GM21723 (cell line): ENCODE measurements around the gene CLMP.
"Not testable (repeated sequence)": the region's sequence is repeated elsewhere in the genome, so short reads cannot be mapped to it uniquely, and the experiment has no call there.

Experiments
- ATAC-seq: cut with Tn5 transposase; IDR thresholded peaks from one replicate; pipeline ENCODE4 v1.9.1; 2021; ENCODE audit warnings: mild to moderate bottlenecking, moderate library complexity; ENCODE audit not compliant: unreplicated experiment

The CLMP gene

DNA sequence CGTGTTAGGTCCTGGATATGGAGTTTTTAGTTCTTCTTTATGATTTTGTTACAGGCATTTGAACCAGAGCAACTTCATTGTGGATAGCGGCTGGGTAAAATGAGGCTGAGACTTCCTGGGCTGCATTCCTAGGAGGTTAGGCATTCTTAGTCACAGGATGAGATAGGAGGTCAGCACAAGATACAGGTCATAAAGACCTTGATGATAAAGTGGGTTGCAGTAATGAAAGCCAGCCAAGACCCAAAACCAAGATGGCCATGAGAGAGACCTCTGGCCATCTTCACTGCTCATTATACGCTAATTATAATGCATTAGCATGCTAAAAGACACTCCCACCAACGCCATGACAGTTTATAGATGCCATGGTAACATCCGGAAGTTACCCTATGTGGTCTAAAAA is 23.4 kb upstream of the CLMP start:
- no peak for ATAC-seq

DNA sequence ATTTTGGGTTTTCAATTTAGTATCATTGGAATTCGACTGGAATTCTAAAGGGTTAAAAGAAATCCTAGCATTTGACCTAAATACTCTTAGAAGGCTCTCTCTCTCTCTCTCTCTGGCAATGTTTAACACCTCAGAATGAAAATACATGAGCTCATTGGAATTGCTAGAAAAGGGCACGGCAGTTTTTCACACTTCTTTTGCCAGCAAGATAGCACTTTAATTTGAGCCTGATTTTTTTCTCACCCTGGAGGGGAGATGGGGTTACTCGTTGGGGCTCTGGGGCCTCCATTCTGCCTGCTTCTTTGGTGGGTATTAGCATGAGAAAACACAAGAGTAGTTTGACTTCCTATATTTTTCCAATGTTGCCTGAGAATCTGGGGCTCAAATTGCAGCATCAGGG is 22.8 kb upstream of the CLMP start:
- ATAC-seq = no peak

DNA sequence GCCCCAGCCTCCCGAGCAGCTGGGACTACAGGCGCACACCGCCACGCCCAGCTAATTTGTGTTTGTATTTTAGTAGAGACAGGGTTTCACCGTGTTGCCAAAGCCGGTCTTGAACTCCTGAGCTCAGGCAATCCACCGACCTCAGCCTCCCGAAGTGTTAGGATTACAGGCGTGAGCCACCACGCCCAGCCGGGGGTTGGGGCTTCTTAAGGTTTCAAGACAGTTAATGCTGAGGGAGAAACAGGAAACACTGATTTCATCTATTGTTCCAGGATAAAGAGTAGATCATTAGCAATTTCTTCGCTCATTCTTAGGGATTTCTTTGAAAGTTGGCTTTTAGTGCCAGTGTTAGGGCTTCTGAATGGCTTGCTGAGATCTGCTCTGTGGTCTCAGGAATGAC is 21.2 kb upstream of the CLMP start:
- no peak for ATAC-seq

DNA sequence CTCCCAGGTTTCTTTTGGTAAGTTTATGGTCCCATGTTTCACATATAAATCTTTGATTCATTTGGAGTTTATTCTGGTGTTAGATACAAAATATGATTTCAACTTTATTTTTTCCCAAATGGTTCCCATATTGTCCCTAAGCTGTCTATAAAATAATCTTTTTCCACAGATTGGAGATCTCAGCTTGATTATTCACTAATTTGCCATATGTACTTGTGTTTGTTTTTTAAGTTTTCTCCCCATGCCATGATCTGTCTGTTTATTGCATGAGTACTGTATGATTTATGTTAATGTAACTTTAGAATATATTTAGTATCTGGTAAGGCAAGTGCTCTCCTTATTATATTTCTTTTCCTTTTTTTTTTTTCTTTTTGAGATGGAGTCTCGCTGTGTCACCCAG is 19.9 kb upstream of the CLMP start:
- no peak for ATAC-seq

DNA sequence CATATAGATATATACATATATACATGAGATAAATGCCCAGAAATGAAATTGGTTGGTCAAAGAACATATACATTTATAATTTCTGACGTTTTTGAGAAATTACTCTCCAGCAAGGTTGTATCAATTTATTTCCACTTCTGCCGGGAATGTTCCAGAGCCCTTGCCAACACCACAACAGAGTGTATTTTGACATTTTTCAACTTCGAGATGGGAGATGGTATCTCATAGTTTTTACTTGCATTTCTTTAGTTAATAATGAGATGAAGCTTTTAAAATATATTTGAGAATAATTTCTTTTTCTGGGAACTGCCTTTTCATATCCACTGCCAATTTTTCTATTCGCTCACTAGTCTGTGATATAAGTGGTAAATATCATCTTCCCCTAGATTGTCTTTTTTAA is 19.3 kb upstream of the CLMP start:
- ATAC-seq = no peak

DNA sequence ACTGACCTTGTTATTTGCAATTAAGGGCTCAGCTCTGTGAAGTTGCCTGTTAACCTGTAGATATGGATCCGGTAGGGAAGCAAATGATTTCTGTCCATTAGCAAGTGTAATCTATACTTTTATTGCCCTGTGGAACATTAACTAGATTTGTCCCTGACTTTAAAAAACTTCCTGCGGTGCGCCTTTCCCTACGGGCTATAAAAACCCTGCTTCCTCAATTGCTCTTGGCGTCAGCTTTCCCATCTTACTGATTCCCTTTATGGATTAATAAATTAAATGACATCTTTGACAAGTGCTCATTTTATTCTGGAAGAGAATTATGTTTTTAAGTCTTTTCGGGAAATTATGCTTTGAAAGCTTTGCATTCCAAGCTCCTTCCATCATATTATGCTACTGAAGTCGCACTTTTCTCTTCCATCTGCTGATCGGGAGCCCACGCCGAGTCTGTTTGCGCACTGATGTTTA is 18.3 kb upstream of the CLMP start:
- ATAC-seq = no peak

DNA sequence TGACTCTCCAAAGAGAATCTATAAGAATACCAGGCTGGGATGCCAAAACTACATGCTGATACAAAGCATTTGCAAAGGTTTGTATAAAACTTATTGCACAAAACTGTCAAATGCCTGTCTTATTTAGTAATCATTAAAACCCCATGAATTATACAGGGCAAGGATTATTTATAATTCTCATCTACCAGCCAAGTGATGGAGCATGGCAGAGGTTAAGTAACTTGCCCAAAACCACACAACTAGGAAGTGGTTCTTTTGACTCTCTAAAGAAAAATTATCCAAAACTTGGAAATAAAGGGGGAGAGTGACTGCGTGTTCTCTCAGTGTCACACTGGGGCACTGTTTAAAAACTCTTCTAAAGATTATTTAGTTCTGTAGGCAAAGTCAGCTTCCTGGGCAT is 17.4 kb upstream of the CLMP start:
- ATAC-seq = no peak

DNA sequence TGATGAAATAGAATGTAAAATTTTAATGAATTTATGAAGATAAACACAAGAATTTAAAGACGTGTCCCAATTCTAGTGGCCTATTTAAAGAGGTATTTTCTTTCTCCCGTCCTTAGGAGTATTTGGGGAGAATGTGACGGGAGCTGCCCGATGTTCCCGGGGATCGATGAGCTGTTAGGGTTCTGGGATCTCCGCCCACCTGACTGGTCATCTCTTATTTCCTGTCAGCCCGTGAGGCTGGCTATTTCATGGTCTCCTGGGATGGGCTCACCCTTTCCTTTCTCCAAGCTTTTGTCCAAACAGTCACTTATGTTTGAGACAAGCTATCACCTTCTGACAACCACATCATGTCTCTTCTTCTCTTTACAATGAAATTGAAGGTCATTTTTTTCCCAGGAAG is 16.9 kb upstream of the CLMP start:
- no peak for ATAC-seq

DNA sequence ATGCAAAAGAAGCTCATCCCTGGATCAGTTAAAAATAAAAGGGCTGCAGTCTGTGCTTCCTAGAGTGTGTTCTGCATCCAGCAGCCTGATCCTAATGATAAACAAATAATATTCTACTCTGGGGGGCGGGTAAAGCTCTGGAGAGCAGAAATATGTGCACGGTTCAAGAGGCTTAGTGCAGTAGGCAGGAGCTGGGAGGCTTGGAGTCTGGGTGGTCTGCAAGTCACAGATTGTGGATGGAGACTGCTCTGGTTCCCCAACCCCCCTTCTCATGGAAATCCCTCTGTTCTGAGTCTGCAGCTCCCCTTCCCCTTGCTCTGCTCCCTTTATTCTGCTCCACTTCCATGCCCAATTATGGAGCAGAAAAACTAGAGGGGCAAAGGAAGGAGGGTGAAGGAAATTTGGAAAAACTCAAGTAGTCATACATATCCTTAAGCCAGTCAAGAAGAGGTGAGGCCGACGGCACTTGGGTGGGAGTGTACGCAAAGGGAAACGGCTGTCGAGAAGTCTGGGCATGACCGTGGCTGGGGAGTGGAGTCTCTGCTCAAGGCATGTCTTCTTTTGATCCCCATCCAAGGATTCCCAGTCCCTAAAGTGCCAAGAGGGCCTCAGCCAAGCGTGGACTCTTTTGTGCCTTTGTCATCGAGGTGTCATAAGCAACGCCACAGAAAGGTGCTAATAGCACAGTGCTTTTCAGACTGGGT is 16.3 kb upstream of the CLMP start:
- ATAC-seq = no peak

DNA sequence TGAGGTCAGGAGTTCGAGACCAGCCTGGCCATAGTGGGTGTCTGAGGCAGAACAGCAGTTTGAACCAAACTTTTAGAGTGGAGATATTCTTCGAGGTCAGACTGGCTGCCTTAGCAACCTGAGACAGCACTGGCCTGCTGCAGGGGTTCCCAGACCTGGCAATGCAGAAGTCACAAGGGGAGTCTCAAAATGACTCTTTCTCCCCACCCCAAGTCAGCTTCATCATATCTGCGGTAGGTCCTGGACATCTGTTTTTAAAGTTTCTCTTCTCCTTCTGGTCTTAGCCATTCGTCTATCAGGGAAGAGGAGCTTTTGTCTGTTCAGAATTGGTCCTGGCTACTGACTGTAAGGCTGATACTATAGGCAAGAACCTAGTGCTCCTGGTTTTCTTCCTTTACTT is 14.5 kb upstream of the CLMP start:
- no peak for ATAC-seq

DNA sequence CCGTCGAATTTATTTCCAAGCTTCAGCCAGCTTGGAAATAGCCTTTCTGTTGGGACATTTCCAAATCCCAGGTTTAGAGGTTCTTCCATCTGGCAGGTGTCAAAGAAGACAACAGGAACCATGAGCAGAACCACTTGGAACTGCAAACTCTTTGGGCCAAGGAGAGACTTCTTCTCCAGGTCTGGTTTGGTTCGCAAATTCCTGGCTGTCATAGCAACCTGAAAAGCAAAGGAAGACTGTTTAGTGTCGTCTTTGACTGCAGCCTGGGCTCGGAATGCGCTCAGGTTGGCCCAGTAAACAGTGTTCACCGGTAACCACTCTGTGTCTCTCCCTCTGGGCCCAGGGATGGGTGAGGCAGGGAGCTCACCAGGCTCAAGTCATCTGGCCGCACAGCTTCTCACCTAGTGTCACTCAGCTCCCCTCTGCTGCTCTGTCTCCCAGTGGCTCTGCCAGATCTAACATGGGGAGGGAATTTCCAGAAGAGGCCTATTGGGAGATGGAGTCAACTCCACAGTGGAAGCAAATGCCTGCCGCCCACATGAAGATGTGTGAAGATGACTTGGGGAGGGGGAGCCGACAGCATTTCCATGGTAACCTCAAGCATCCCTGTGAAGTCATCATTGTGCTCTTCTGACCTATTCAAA is 11.9 kb upstream of the CLMP start:
- no peak for ATAC-seq

DNA sequence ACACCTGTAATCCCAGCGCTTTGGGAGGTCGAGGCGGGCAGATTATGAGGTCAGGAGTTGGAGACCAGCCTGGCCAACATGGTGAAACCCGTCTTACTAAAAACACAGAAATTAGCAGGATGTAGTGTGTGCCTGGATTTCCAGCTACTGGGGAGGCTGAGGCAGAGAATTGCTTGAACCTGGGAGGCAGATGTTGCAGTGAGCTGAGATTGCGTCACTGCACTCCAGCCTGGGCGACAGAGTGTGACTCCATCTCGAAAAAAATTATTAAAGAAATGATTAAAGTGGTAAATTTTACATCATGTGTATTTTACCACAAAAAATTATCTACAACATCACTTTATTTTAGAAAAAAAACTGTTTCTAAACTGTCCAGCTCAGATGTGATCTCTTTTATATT is 11.0 kb upstream of the CLMP start:
- ATAC-seq = not testable (repeated sequence)

DNA sequence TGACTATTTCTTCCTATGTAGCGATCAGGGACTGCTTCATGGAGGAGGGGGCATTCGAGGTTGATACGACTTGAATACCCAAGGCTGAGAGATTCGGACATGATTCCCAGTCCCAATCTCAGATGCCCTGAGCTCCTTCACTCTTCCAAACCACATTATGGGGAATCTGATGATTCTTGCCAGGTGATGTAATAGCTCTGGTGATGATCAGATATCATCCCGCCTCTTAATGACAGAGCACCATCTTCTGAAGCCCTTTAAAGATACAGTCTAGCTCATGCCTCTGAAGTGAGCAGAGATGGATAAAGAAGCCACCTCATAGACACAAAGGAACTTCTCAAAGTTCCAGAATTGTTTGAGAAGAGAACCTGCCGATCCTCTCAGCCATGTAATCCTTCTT is 8.9 kb upstream of the CLMP start:
- ATAC-seq = no peak

DNA sequence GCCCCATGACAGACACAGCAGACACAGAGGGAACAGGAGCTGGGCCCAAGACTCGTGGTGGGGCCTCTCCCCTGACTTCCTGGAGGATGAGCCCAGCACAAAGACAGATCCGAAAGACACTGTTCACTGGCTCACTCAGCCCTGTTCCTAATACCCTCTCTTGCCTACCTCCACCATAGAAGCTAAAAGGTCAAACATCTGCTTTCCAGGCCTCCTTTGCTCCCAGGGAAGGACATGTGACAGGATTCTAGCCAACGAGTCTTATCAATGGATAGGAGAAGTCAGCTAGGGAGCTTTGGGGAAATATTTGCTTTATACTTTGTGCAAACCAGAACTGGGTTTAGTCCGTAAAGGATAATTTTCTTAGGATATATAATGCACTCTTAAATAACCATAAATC is 8.4 kb upstream of the CLMP start:
- no peak for ATAC-seq

DNA sequence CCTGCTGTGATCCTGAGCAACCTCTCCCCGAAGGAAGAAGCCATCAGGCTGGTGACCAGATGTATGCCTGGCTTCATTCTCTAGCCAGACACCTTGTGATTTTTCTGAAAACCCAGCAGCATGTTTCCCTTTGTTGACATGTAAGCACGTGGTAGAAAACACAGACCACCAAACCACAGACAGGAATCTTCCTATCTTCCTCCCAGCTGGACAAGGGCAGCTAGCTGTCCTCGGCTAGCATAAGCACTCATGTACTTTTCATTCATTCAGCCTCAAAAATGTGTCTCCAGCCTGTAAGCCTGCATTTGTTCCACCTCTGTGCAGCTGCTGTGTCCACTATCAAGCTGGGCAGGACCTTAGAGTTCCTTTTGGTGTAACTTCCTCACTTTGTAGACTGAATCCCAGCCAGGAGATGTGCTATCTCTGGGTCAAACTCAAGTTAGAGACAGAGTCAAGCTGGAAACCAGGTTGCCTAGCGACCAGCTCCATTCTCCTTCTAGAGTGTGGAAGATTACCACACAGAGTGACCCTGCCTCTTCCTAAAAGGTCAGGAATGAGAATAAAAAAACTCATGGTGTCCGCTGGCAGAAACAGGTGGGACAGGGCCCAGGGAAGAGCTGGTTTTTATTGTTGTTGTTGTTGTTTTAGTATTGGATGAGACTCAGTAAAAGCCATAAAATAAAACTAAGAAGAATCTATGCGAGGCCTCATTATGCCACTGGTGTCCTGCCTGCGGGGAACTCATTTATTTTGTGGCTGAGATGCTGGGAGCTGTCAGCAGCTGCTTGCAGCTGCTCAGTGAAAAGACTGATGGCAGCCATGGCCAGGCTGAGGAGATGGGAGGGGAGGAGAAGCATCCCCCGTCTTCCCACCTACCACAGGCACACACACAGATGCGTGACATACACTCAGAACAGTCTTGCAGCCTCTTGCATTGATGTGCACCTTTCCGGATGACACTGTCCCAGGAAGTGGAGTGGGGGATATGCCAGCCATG is 7.4 kb upstream of the CLMP start:
- ATAC-seq = no peak

DNA sequence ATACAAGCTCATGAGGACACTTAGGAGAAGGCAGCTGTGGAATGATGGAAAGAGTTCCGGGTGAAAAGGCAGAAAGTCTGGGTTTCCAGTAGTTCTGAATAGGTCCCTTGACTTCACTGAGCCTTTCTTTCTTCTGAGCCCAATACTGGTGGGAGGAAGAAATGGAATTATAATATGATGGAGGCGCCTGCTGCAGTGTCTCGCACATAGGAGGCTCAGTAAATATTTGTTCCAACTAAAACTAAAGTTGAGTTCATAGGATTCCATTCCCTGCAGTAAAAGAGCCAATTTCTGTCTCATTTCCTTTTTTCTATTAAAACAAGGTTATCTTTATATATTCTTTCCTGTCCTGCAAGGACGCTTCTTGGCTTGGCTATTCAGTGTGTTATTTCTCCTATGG is 5.2 kb upstream of the CLMP start:
- ATAC-seq = no peak

DNA sequence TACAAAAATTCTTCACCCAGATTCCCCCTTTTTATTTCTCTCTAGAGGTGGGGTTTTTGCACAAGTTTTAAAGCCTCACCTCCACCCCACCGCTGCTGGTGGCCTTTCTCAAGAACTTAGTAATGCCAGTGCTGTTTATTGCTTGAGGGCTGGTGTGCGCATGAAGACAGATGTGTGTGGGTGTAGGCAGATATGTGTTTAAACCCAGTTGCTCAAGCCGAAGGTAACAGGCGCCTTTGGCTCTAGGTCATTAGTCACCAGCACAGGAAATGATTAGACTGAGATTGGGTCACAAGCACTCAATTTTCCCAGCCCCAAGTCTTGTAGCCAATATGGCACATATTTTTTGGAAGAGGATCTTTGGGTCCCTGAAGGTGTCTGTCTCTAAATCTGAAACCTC is 2.7 kb upstream of the CLMP start:
- no peak for ATAC-seq

DNA sequence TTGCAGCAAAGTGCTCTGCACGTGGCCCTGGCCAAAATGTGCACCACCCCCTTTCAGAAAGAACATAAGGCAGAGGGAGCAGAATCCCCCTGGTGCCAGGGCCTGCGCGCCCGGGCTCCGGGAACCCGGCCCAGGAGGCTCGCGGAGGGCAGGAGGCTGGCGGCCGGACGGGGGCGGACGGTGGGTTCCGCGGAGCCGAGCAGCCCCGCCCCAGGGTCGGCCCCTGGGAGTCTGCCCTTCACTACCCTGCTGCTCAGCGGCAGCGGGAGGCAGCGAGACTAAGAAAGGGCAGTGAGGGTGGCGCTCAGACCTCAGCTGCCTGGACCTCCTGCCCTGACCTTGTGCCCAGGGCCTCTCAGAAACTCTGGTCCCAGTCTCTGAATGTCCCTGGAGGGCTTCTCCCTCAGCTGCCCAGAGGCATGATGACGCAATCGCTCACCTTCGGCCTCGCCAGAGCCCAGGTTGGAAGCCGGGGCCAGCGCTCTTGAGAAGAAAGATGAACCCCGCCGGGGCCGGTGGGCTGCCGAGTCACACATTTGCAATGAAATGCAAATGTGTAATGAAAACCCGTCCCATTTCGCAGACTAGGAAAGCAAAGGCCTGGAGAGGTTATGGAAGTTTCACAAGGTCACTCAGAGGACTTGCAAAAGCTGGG is 1.1 kb upstream of the CLMP start:
- no peak for ATAC-seq

DNA sequence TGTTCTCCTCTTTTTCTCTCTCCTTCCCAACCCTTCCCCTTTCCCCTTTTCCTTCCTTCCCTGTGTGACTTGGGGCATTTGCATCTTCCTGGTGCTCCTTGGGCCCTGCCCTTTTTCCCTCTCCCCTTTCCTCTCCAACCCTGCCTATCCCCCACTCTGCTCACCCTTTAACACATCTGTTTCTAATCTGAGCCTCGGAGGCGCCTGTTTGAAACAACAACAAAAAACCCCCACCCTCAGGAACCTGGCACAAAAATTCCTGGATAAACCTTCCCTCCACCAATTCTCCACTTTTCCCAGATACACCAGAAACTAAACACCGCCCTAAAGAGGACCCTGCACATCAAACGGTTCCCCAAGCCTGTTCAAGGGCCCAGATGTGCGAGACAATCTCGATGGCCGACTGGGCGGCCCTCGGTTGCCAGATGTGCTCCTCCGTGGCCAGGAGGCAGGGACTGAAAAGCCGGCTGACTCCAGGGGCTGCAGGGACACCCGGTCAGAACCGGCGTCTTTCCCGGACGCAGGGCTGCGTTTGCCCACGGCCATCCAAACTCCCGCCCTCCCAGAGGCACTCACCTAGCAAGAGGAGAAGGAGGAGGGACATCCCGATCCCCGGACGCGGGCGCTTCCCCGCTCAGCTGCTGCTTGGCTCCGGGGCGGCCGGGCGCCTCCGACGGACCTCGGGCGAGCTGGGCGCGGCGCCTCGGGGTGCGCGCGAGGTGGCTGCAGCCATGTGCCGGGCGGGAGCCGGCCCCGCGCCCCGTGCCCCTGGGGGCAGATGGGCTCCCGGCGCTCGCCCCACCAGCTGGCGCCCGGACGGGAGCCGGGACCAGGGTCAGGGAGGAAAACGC is 486 bp downstream of the CLMP start:
- no peak for ATAC-seq

DNA sequence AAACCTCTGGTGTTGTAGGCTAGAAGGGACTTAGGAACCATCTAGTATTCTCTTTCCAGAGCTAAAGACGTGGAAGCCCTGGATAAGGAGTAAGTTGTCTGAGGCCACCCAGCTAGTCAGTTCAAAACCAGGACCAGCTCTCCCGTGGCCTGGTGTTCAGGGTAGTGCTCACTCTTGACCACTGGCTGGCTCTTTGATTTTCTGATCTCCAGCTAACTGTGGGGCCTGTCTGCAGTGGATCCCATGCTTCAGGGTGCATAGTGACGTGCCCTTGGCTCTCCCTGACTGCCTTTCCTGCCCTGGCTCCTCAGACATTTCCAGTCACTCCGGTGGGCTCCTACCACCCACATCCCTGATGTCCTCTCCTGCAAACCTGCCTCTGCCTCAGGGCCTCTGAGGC is 1.3 kb downstream of the CLMP start:
- ATAC-seq = no peak
